GM12878 (cell line): ENCODE measurements around the gene ZFAND2A. TPM values are rescaled to one million over a fixed set of nuclear protein-coding genes. Genes with fewer than 3 reads are reported as not detected.

Experiments
- ATAC-seq: fragments of 200-7000 bp; cut with Tn5 transposase; 3 replicates; pipeline ENCODE4 v1.9.1; 2020; ENCODE audit warnings: mild to moderate bottlenecking, moderate library complexity
- BruUV-seq: library from RNA; stranded (reverse); fragments of 400-500 nt; replicated peaks from 2 replicates; lab custom pipeline; 2021; lab: Mats Ljungman, UMichigan
- CTCF ChIA-PET: fragments of 300-600 bp; sonication (Branson Sonifier 250); formaldehyde crosslinking; extraction: SDS; loops from one replicate; lab custom pipeline; 2021; ENCODE audit warnings: inconsistent platforms; lab: Yijun Ruan, JAX
- POLR2A ChIA-PET: fragments of 350-600 bp; formaldehyde crosslinking; extraction: SDS; loops from one replicate; lab custom pipeline; 2021; ENCODE audit warnings: inconsistent platforms; lab: Charles Lee
- RAD21 ChIA-PET: fragments of 300-600 bp; sonication (Branson Sonifier 250); formaldehyde crosslinking; loops from one replicate; lab custom pipeline; 2023; ENCODE audit warnings: antibody characterized with exemption; ENCODE audit not compliant: unreplicated experiment; lab: Charles Lee
- SMC1A ChIA-PET: fragments of 300-600 bp; sonication (Branson Sonifier 250); formaldehyde crosslinking; loops from one replicate; lab custom pipeline; 2023; ENCODE audit not compliant: unreplicated experiment, uncharacterized antibody; lab: Charles Lee
- DNase-seq: peaks from one replicate; pipeline ENCODE4 v3.0.0-alpha.2; 2011; ENCODE audit warnings: low read depth, low spot score
- FAIRE-seq: peaks from 3 replicates; lab custom pipeline; 2011; peaks lifted over from hg19 to GRCh38; lab: Jason Lieb, UNC
- H2AFZ ChIP-seq: 2 replicates; pipeline ENCODE4 v1.6.0; 2011; ENCODE audit warnings: low read depth, low read length, control low read depth; ENCODE audit not compliant: control insufficient read depth
- H3K27ac ChIP-seq: 2 replicates; pipeline ENCODE4 v1.5.1; 2011; ENCODE audit warnings: control low read depth; ENCODE audit not compliant: control insufficient read depth, insufficient read depth
- H3K27me3 ChIP-seq, 2 experiments: replicated peaks in 1 of 2; 2 replicates each; pipeline versions ENCODE4 v1.6.0 to v1.6.1; 2011; ENCODE audit warnings: low read length in 1 of 2; ENCODE audit not compliant: control insufficient read depth in 2 of 2, insufficient read depth in 2 of 2
- H3K36me3 ChIP-seq, 2 experiments: 2 replicates each; pipeline ENCODE4 v1.5.1; 2011; ENCODE audit warnings: low read length in 1 of 2; ENCODE audit not compliant: control insufficient read depth in 2 of 2, insufficient read depth in 2 of 2
- H3K4me1 ChIP-seq: 2 replicates; pipeline ENCODE4 v1.6.1; 2011; ENCODE audit warnings: mild to moderate bottlenecking, low read length, moderate library complexity, mixed read lengths; ENCODE audit not compliant: control insufficient read depth, insufficient read depth
- H3K4me2 ChIP-seq: 2 replicates; pipeline ENCODE4 v1.6.0; 2011; ENCODE audit warnings: control low read depth; ENCODE audit not compliant: control insufficient read depth, insufficient read depth
- H3K4me3 ChIP-seq: fragments of 200-600 bp; sonication (generic); 2 replicates; pipeline ENCODE4 v1.5.1; 2016
- H3K79me2 ChIP-seq: 2 replicates; pipeline ENCODE4 v1.6.0; 2011; ENCODE audit warnings: low read length; ENCODE audit not compliant: control insufficient read depth, insufficient read depth
- H3K9ac ChIP-seq: 2 replicates; pipeline ENCODE4 v1.8.0; 2011; ENCODE audit warnings: low read length, control low read depth, mixed read lengths; ENCODE audit not compliant: control insufficient read depth, insufficient read depth
- H3K9me3 ChIP-seq: replicated peaks from 3 replicates; pipeline ENCODE4 v1.5.1; 2011; ENCODE audit warnings: mild to moderate bottlenecking, low read length; ENCODE audit not compliant: control insufficient read depth, insufficient read depth
- H4K20me1 ChIP-seq: 2 replicates; pipeline ENCODE4 v1.6.0; 2011; ENCODE audit not compliant: control insufficient read depth, insufficient read depth
- CTCF ChIP-seq, 3 experiments: IDR thresholded peaks in 2 of 3; conservative IDR thresholded peaks in 1 of 3; 2 replicates each; pipeline ENCODE4 v1.5.1; 2011; ENCODE audit warnings: low read depth in 3 of 3, low read length in 3 of 3, mild to moderate bottlenecking in 3 of 3, control low read depth in 2 of 3, moderate library complexity in 2 of 3, inconsistent platforms in 1 of 3, mixed read lengths in 1 of 3; ENCODE audit not compliant: control insufficient read depth in 2 of 3, insufficient read depth in 1 of 3; ENCODE audit errors: extremely low read depth in 1 of 3
- E4F1 ChIP-seq: fragments of 450-650 bp; IDR thresholded peaks from 2 replicates; pipeline ENCODE4 v1.6.1; 2018; ENCODE audit warnings: borderline replicate concordance, mild to moderate bottlenecking; ENCODE audit not compliant: partially characterized antibody
- EP300 ChIP-seq, 2 experiments: fragments of 150-350 bp in 1 of 2; IDR thresholded peaks; 2 replicates each; pipeline ENCODE4 v1.6.1; 2011 to 2012; ENCODE audit warnings: low read depth in 2 of 2, low read length in 2 of 2, borderline replicate concordance in 1 of 2, improper control_type of control experiment in 1 of 2, inconsistent platforms in 1 of 2; ENCODE audit not compliant: control insufficient read depth in 1 of 2
- NR2C1 ChIP-seq: fragments of 450-650 bp; IDR thresholded peaks from 2 replicates; pipeline ENCODE4 v1.6.1; 2017; ENCODE audit warnings: antibody characterized with exemption, mild to moderate bottlenecking, moderate library complexity
- PKNOX1 ChIP-seq: fragments of 450-650 bp; IDR thresholded peaks from 2 replicates; pipeline ENCODE4 v1.6.1; 2016; ENCODE audit warnings: mild to moderate bottlenecking
- RAD21 ChIP-seq: IDR thresholded peaks from 2 replicates; pipeline ENCODE4 v1.6.1; 2011; ENCODE audit warnings: mild to moderate bottlenecking, low read depth, low read length, moderate library complexity; ENCODE audit not compliant: insufficient read depth
- RUNX3 ChIP-seq: IDR thresholded peaks from 2 replicates; pipeline ENCODE4 v1.6.1; 2012; ENCODE audit warnings: low read length, inconsistent platforms
- SMARCA5 ChIP-seq: fragments of 450-650 bp; IDR thresholded peaks from 2 replicates; pipeline ENCODE4 v1.6.1; 2017; ENCODE audit warnings: mild to moderate bottlenecking
- SREBF1 ChIP-seq: IDR thresholded peaks from 2 replicates; pipeline ENCODE4 v1.6.1; 2012; ENCODE audit warnings: mild to moderate bottlenecking, low read length
- USF1 ChIP-seq: IDR thresholded peaks from 2 replicates; pipeline ENCODE4 v1.6.1; 2011; ENCODE audit warnings: borderline replicate concordance, low read depth, mild to moderate bottlenecking, moderate library complexity, mixed read lengths, low read length; ENCODE audit not compliant: insufficient read depth; ENCODE audit errors: extremely low read length
- ZBED1 ChIP-seq: IDR thresholded peaks from 2 replicates; pipeline ENCODE4 v1.6.1; 2016; ENCODE audit warnings: borderline replicate concordance
- WGBS: methylation state at CpG from one replicate; pipeline ENCODE4 v1.1.6; 2016; ENCODE audit warnings: low lambda C conversion rate; ENCODE audit not compliant: insufficient replicate concordance, insufficient coverage; ENCODE audit errors: missing lambda C conversion rate; 5-methylcytosine and 5-hydroxymethylcytosine counted together
- in situ Hi-C: fragments of 300-500 bp; cut with MboI; formaldehyde crosslinking; loops from 9 replicates; pipeline ENCODE4 v1.14.3; 2018; ENCODE audit warnings: mixed read lengths
- intact Hi-C: fragments of 100-400 bp; cut with micrococcal nuclease; formaldehyde crosslinking; loops from one replicate; pipeline ENCODE4 v1.14.2; 2022; ENCODE audit not compliant: unreplicated experiment
- polyA plus RNA-seq, 11 experiments: library from polyadenylated mRNA; depleted of rRNA in 4 of 11; unstranded in 6 of 11; stranded (reverse) in 5 of 11; fragments of >200 nt; fragmentation: Nextera tagmentation in 4 of 11; fragmentation: Illumina TruSeq in 1 of 11; extraction: Ambion mirVana in 4 of 11; extraction: Trizol in 1 of 11; gene quantifications; 1 replicate in 1 of 11; 2 replicates in 10 of 11; pipeline versions ENCODE4 v1.2.1 to v1.2.3, GENCODE V29; 2011 to 2016; ENCODE audit warnings: inconsistent platforms in 2 of 11, missing spikeins in 2 of 11, low read depth in 1 of 11
- total RNA-seq, 4 experiments: library from RNA; depleted of rRNA in 3 of 4; stranded (reverse); fragments of >200 nt in 3 of 4; fragmentation: Illumina TruSeq in 1 of 4; extraction: Trizol in 1 of 4; gene quantifications; 2 replicates each; pipeline versions ENCODE4 v1.2.1 to v1.2.3, GENCODE V29; 2013 to 2021

Gene ZFAND2A
- total and polyA plus RNA-seq, 10 of the 15 experiments (the other 5 are each of a cell fraction or from before 2014, with no cell fraction given), result 14.8 to 39.9 (median 20.8) TPM

GRCh38 chr7:1176891-1177373 lies 16.9 kb upstream of the ZFAND2A start:
- CTCF ChIA-PET, result interaction anchor here (0.6 to 5.8 kb wide), 28 partner anchors 8 to 297 kb away, joined by 3 to 115 read pairs (median 6); partner anchors contain the start of genes COX19, GPER1 and ZFAND2A
- no peaks in the 10 kb centered on the region for H4K20me1 ChIP-seq
- RAD21 ChIA-PET, result interaction anchor here (1.0 to 3.0 kb wide), 11 partner anchors 25 to 1128 kb away, joined by 3 to 42 read pairs (median 5); partner anchors contain the start of gene GPER1
- SMC1A ChIA-PET, result interaction anchor here (1.2 to 5.1 kb wide), 8 partner anchors 35 to 203 kb away, joined by 3 to 35 read pairs (median 8); partner anchors contain the start of gene GPR146
- no peak overlapping the region for H3K4me3 ChIP-seq
- peak; percentile 71 for FAIRE-seq
- TF ChIP-seq EP300 (IDR thresholded peaks at IDR 0.05; ENCODE audit: borderline replicate concordance in 1 of 2, control insufficient read depth in 1 of 2, low read depth in 2 of 2, low read length in 2 of 2), result no peak
- no peak for TF ChIP-seq ZBED1
- no peak for TF ChIP-seq SREBF1
- no peak for TF ChIP-seq PKNOX1
- TF ChIP-seq NR2C1, result no peak
- TF ChIP-seq E4F1, result no peak
- no peak for TF ChIP-seq USF1
- TF ChIP-seq RUNX3, result peak; percentile 43; the same call in 1 of the 2 replicates
- peak; percentile 59 to 73 (median 65) for TF ChIP-seq CTCF (IDR thresholded peaks at IDR 0.05 in 2 of 3, conservative IDR thresholded peaks at IDR 0.05 in 1 of 3; ENCODE audit: control insufficient read depth in 2 of 3, extremely low read depth in 1 of 3, insufficient read depth in 1 of 3, low read depth in 3 of 3, low read length in 3 of 3)
- peak; percentile 34 for TF ChIP-seq RAD21
- TF ChIP-seq SMARCA5, result 0 out of 2 replicates have a peak, but pooled peaks have one; percentile 70
- no peaks in the 10 kb centered on the region for H3K79me2 ChIP-seq
- H3K4me2 ChIP-seq, result no peak overlapping the region
- 8% methylated on average over 22 of the region's 22 CpGs for WGBS
- POLR2A ChIA-PET, result interaction anchor here (2.0 kb wide), 1 partner anchor 91 kb away, joined by 8 read pairs; no protein-coding TSS in a partner anchor
- no peaks in the 10 kb centered on the region for H3K36me3 ChIP-seq
- H3K27me3 ChIP-seq, result no peaks in the 10 kb centered on the region
- peak; percentile 15 for DNase-seq
- intact Hi-C loops (loop anchor here (1.0 to 5.0 kb wide), 3 partner anchors 91 to 184 kb away; no protein-coding TSS in a partner anchor), in situ Hi-C loops (loop anchor here (5.0 kb wide), 1 partner anchor 185 kb away; no protein-coding TSS in a partner anchor)
- H3K27ac ChIP-seq, result no peak overlapping the region
- H2AFZ ChIP-seq, result no peak overlapping the region
- H3K4me1 ChIP-seq, result no peaks in the 10 kb centered on the region
- ATAC-seq, result peak; percentile 82
- H3K9me3 ChIP-seq, result no peaks in the 10 kb centered on the region; the same call in 2 of the 3 replicates
- no TSS peak for BruUV-seq
- no peak overlapping the region for H3K9ac ChIP-seq
